DND-41 (cell line): ENCODE measurements around the gene LYAR.

ENCODE experiments used
- ATAC-seq: fragments of 200-7000 bp; cut with Tn5 transposase; 3 replicates; pipeline ENCODE4 v1.9.1; 2021; ENCODE audit warnings: low read depth; ENCODE audit not compliant: insufficient read depth
- DNase-seq: peaks from one replicate; pipeline ENCODE4 v3.0.0-alpha.2; 2020
- H2AFZ ChIP-seq: 2 replicates; pipeline ENCODE4 v1.6.0; 2012; ENCODE audit warnings: low read depth, low read length
- H3K27ac ChIP-seq: 2 replicates; pipeline ENCODE4 v1.5.1; 2012; ENCODE audit warnings: low read length, inconsistent platforms
- H3K27me3 ChIP-seq: fragments of 200-600 bp; sonication (generic); 2 replicates; pipeline ENCODE4 v1.6.0; 2012; ENCODE audit warnings: low read length, mild to moderate bottlenecking, inconsistent platforms; ENCODE audit not compliant: insufficient read depth, poor library complexity
- H3K36me3 ChIP-seq: 2 replicates; pipeline ENCODE4 v1.5.1; 2012; ENCODE audit warnings: low read length, inconsistent platforms; ENCODE audit not compliant: insufficient read depth
- H3K4me1 ChIP-seq: 2 replicates; pipeline ENCODE4 v1.5.1; 2012; ENCODE audit warnings: mild to moderate bottlenecking, low read length; ENCODE audit not compliant: insufficient read depth
- H3K4me2 ChIP-seq: 2 replicates; pipeline ENCODE4 v1.6.0; 2012; ENCODE audit warnings: mild to moderate bottlenecking, moderate library complexity, low read length, inconsistent platforms; ENCODE audit not compliant: insufficient read depth
- H3K4me3 ChIP-seq, 2 experiments: fragments of 200-600 bp in 1 of 2; shearing (Covaris generic) in 1 of 2; 2 replicates each; pipeline ENCODE4 v1.5.1; 2012 to 2016; ENCODE audit warnings: inconsistent platforms in 2 of 2, low read length in 2 of 2, mild to moderate bottlenecking in 2 of 2, low read depth in 1 of 2, moderate library complexity in 1 of 2
- H3K79me2 ChIP-seq: 2 replicates; pipeline ENCODE4 v1.6.0; 2012; ENCODE audit warnings: low read length, inconsistent platforms; ENCODE audit not compliant: insufficient read depth
- H3K9ac ChIP-seq: 2 replicates; pipeline ENCODE4 v1.6.0; 2012; ENCODE audit warnings: low read depth, mild to moderate bottlenecking, inconsistent platforms, low read length, moderate library complexity
- H3K9me3 ChIP-seq: 2 replicates; pipeline ENCODE4 v1.5.1; 2012; ENCODE audit warnings: low read length, moderate library complexity, mild to moderate bottlenecking, inconsistent platforms; ENCODE audit not compliant: insufficient read depth, severe bottlenecking
- H4K20me1 ChIP-seq: 2 replicates; pipeline ENCODE4 v1.6.0; 2012; ENCODE audit warnings: low read length; ENCODE audit not compliant: insufficient read depth
- CTCF ChIP-seq: IDR thresholded peaks from 2 replicates; pipeline ENCODE4 v1.5.1; 2012; ENCODE audit warnings: borderline replicate concordance, low read length, moderate library complexity, mild to moderate bottlenecking; ENCODE audit not compliant: poor library complexity, severe bottlenecking; ENCODE audit errors: extremely low read depth
- EZH2 ChIP-seq: IDR thresholded peaks from 3 replicates; pipeline ENCODE4 v1.6.1; 2012; ENCODE audit warnings: borderline replicate concordance, low read depth, mild to moderate bottlenecking, moderate library complexity, low read length, inconsistent platforms; ENCODE audit not compliant: severe bottlenecking

The LYAR gene

GRCh38 chr4:4315461-4316149, 25.7 kb upstream of the LYAR start:
- no peaks in the 10 kb centered on the region for H3K4me1 ChIP-seq
- no peak overlapping the region for H3K4me3 ChIP-seq
- no peak for DNase-seq
- no peaks in the 10 kb centered on the region for H3K79me2 ChIP-seq
- peaks cover 59% of the 10 kb centered on the region for H3K36me3 ChIP-seq
- no peak overlapping the region for H3K4me2 ChIP-seq
- H3K27me3 ChIP-seq: no peaks in the 10 kb centered on the region
- ATAC-seq: no peak
- no peaks in the 10 kb centered on the region for H4K20me1 ChIP-seq
- H2AFZ ChIP-seq: no peak overlapping the region
- no peak overlapping the region for H3K27ac ChIP-seq
- H3K9ac ChIP-seq: no peak overlapping the region
- no peaks in the 10 kb centered on the region for H3K9me3 ChIP-seq
- no peak for TF ChIP-seq EZH2
- TF ChIP-seq CTCF: no peak

DNA sequence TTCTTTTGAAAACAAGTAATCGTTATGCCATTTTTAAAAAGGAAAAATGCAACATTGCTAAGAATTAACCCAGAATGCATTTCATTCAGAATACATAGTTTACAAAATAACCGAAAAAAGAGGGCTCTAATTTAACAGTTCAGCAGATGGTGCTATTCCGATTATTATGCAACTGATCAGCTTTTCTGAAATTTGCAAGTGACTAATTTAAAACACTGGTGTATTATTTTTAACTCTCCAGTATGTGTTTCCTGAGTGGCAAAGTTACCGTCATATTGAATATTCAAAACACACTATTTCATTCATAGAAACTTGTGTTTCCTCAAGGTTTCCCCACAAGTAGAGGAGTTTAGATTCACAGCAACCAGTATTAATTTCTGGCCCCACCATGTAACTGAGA, 21.2 kb upstream of the LYAR start:
- Histone ChIP-seq H3K79me2 (no peaks in the 10 kb centered on the region; the same call in 1 of the 2 replicates), H3K4me2 (no peak overlapping the region), H3K27me3 (no peaks in the 10 kb centered on the region), H3K4me3 (no peak overlapping the region), H3K36me3 (peaks cover 56% of the 10 kb centered on the region), H3K9me3 (no peaks in the 10 kb centered on the region), H3K27ac (no peak overlapping the region), H2AFZ (no peak overlapping the region), H3K9ac (no peak overlapping the region), H3K4me1 (no peaks in the 10 kb centered on the region), H4K20me1 (no peaks in the 10 kb centered on the region)
- ATAC-seq: no peak
- no peak for TF ChIP-seq EZH2
- DNase-seq: no peak

DNA sequence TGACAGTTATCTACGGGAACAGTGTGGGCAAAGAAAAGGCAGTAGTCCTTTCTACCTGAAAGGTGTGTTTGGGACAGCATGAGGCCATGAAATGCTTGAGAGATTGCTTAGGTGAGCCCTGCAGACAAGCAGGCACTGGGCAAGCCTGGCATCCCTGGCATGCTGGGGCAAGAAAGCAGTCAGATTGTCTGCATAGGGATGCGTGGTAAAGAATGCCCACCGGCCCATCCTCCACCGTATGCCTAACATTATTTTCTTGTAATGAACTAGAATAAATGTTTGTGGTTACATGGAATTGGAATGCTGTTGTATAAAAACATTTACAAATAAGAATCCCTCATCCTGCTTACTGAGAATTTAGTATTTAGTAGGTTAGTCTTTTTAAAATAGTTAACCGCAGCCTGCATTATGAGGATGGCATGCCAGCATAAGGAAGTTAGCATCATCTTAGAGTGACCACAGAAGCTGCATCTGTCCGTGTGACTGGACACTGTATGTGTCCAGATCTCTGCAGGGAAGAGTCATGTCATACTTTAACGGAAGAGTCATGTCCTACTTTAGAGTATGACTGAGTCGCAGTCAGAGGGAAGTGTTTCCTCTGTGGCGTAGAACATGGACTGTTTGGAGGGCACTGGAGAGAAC, 19.0 kb upstream of the LYAR start:
- Histone ChIP-seq H3K27me3 (no peaks in the 10 kb centered on the region), H3K4me2 (no peak overlapping the region), H3K79me2 (no peaks in the 10 kb centered on the region; the same call in 1 of the 2 replicates), H3K9ac (no peak overlapping the region), H3K27ac (no peak overlapping the region), H3K4me3 (no peak overlapping the region), H4K20me1 (no peaks in the 10 kb centered on the region), H3K9me3 (no peaks in the 10 kb centered on the region), H3K4me1 (no peaks in the 10 kb centered on the region), H3K36me3 (peaks cover 43% of the 10 kb centered on the region), H2AFZ (no peak overlapping the region)
- DNase-seq: no peak
- ATAC-seq: no peak
- TF ChIP-seq EZH2 (no peak), CTCF (no peak)

GRCh38 chr4:4306920-4307319, 17.0 kb upstream of the LYAR start:
- no peak overlapping the region for H3K27ac ChIP-seq
- DNase-seq: no peak
- no peaks in the 10 kb centered on the region for H3K4me1 ChIP-seq
- no peak for ATAC-seq
- H3K9me3 ChIP-seq: no peaks in the 10 kb centered on the region
- no peak overlapping the region for H3K4me2 ChIP-seq
- H4K20me1 ChIP-seq: no peaks in the 10 kb centered on the region
- no peak overlapping the region for H3K4me3 ChIP-seq
- no peak overlapping the region for H3K9ac ChIP-seq
- no peak overlapping the region for H2AFZ ChIP-seq
- H3K79me2 ChIP-seq: no peaks in the 10 kb centered on the region; the same call in 1 of the 2 replicates
- no peak for TF ChIP-seq EZH2
- no peak for TF ChIP-seq CTCF
- no peaks in the 10 kb centered on the region for H3K27me3 ChIP-seq
- peaks cover 44% of the 10 kb centered on the region for H3K36me3 ChIP-seq
